ENCODE data around the gene GPR148.

DNA sequence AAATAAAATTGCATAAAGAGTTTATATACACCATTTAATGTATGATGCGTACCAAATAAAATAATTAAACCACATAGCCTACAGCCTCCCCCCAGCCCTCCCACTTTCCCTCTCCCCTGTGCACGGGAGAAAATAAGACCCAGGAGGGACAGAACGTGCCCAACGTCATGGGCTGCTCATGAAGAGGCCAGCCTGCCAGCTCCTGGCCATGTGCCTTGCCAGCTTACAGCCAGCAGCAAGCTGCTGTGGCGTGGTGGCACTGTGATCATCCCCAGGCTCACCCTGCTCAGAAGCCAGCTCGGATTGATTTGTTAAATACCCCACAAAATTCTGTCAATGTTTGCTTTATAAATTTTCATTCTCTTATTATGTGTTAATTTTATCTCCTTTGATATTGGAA, 7.6 kb downstream of the GPR148 start:
- no peak for TF ChIP-seq TAF1 (IDR thresholded peaks at IDR 0.05; ENCODE audit: low read depth)
- TF ChIP-seq CTCF (IDR thresholded peaks at IDR 0.05; ENCODE audit: poor library complexity, severe bottlenecking), result no peak
- TF ChIP-seq POLR2AphosphoS5 (IDR thresholded peaks at IDR 0.05), result no peak
- no peak for TF ChIP-seq EZH2 (IDR thresholded peaks at IDR 0.05; ENCODE audit: borderline replicate concordance, insufficient read depth, low read length, poor library complexity, severe bottlenecking)
- TF ChIP-seq RAD21 (conservative IDR thresholded peaks at IDR 0.05), result no peak
- no peak for TF ChIP-seq MXI1 (conservative IDR thresholded peaks at IDR 0.05; ENCODE audit: poor library complexity, severe bottlenecking)
- no peak for TF ChIP-seq EP300 (conservative IDR thresholded peaks at IDR 0.05; ENCODE audit: poor library complexity, severe bottlenecking)
- TF ChIP-seq SMC3 (conservative IDR thresholded peaks at IDR 0.05; ENCODE audit: poor library complexity), result no peak
- no peak for TF ChIP-seq REST (IDR thresholded peaks at IDR 0.05; ENCODE audit: borderline replicate concordance)
